A673 (cell line): ENCODE results near the gene MLLT6.

Experiments
- EZH2 ChIP-seq: fragments of 200-600 bp; sonication (generic); IDR thresholded peaks from 2 replicates; pipeline ENCODE4 v1.6.1; 2017; ENCODE audit warnings: borderline replicate concordance, low read depth, mild to moderate bottlenecking, mixed read lengths, antibody characterized with exemption, low read length; ENCODE audit not compliant: poor library complexity, severe bottlenecking
- TF ChIP-seq, protein P1 (sequence below): fragments of 300-800, 200-600 bp; sonication (generic); conservative IDR thresholded peaks from 2 replicates; pipeline ENCODE4 v1.5.1; 2017; ENCODE audit warnings: low read depth, mild to moderate bottlenecking, antibody characterized with exemption, low read length, moderate library complexity, mixed read lengths

- TF ChIP-seq, protein P1, sequence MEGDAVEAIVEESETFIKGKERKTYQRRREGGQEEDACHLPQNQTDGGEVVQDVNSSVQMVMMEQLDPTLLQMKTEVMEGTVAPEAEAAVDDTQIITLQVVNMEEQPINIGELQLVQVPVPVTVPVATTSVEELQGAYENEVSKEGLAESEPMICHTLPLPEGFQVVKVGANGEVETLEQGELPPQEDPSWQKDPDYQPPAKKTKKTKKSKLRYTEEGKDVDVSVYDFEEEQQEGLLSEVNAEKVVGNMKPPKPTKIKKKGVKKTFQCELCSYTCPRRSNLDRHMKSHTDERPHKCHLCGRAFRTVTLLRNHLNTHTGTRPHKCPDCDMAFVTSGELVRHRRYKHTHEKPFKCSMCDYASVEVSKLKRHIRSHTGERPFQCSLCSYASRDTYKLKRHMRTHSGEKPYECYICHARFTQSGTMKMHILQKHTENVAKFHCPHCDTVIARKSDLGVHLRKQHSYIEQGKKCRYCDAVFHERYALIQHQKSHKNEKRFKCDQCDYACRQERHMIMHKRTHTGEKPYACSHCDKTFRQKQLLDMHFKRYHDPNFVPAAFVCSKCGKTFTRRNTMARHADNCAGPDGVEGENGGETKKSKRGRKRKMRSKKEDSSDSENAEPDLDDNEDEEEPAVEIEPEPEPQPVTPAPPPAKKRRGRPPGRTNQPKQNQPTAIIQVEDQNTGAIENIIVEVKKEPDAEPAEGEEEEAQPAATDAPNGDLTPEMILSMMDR: no peak
- TF ChIP-seq EZH2: no peak
Observed at GRCh38 chr17:38719289-38719942, 14.3 kb downstream of the MLLT6 start.
